ENCODE measurements around the gene MB.

Gene MB

GRCh38 chr22:35568751-35569739 lies 48.1 kb downstream of the MB start:
- DNase-seq = no peak

GRCh38 chr22:35567351-35568141 lies 49.6 kb downstream of the MB start:
- DNase-seq = peak; percentile 56

- no peak for DNase-seq
Observed at GRCh38 chr22:35564975-35565867, 51.9 kb downstream of the MB start.

GRCh38 chr22:35563211-35563610 lies 53.9 kb downstream of the MB start:
- DNase-seq = no peak

GRCh38 chr22:35561796-35562526 lies 55.2 kb downstream of the MB start:
- no peak for DNase-seq

- DNase-seq = no peak
Observed at GRCh38 chr22:35560824-35561223, 56.3 kb downstream of the MB start.

- DNase-seq = no peak
Observed at GRCh38 chr22:35560366-35560765, 56.8 kb downstream of the MB start.

- DNase-seq = no peak
Observed at GRCh38 chr22:35559354-35560005, 57.6 kb downstream of the MB start.

- no peak for DNase-seq
Observed at GRCh38 chr22:35558719-35559118, 58.4 kb downstream of the MB start.

- no peak for DNase-seq
Observed at GRCh38 chr22:35558031-35558430, 59.1 kb downstream of the MB start.
